ENCODE measurements around the gene MYMX.

MYMX gene

DNA sequence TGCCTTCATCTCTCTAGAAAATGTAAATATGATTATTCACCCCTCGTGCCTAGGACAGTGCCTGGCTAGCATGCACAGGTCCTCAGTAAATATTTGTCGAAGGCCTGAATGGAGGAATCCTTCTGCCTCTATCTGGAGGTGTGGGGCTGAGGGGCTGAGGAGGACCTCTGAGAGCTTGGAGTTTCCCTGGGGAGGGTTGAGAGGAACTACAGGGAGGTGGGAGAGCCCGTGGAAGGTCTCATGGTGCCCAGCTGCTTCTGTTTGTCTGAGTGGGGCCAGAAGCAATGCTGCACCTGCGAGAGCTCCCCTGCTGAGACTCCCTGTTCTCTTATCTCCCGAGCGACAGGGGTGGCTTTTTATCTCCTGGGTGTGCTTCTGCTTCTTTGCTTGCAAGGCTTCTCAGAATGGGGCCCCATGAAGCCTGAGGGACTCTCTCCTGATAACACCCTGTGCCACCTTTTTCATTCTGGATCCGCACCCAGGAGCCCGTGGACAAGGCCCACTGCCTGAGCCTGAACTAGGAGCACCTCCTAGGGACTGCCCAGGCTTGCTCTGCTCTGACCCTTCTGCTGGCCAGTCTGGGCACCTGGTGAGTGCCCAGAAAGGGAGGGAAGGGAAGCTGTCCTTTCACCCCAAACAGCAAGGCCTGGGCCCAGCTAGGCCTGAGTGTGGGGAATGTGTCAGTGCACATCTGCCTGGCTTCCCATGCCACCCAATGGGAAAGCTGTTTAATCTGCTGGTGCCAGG lies 9.0 kb downstream of the MYMX start (continued):
- no peak for TF ChIP-seq CSRNP3 (CRISPR knock-in tag; IDR thresholded peaks at IDR 0.05)
- TF ChIP-seq ZNF8 (CRISPR knock-in tag; IDR thresholded peaks at IDR 0.05), result no peak
- no peak for TF ChIP-seq ZNF565 (CRISPR knock-in tag; conservative IDR thresholded peaks at IDR 0.05; ENCODE audit: low read depth)
- TF ChIP-seq ESRRG (CRISPR knock-in tag; IDR thresholded peaks at IDR 0.05), result no peak
- TF ChIP-seq PATZ1 (CRISPR knock-in tag; IDR thresholded peaks at IDR 0.05; ENCODE audit: borderline replicate concordance), result no peak
- no peak for TF ChIP-seq TOX (CRISPR knock-in tag; IDR thresholded peaks at IDR 0.05; ENCODE audit: borderline replicate concordance)

- no peak for TF ChIP-seq TCF4 (CRISPR knock-in tag; IDR thresholded peaks at IDR 0.05; ENCODE audit: borderline replicate concordance)
- no peak for TF ChIP-seq ZNF565 (CRISPR knock-in tag; conservative IDR thresholded peaks at IDR 0.05; ENCODE audit: low read depth)
- no peak for TF ChIP-seq CSDC2 (CRISPR knock-in tag; IDR thresholded peaks at IDR 0.05)
- no peak for TF ChIP-seq TOX (CRISPR knock-in tag; IDR thresholded peaks at IDR 0.05; ENCODE audit: borderline replicate concordance)
- TF ChIP-seq ZFP3 (CRISPR knock-in tag; IDR thresholded peaks at IDR 0.05), result no peak
- no peak for TF ChIP-seq PATZ1 (CRISPR knock-in tag; IDR thresholded peaks at IDR 0.05; ENCODE audit: borderline replicate concordance)
- TF ChIP-seq ESRRG (CRISPR knock-in tag; IDR thresholded peaks at IDR 0.05), result no peak
- TF ChIP-seq ISL1 (CRISPR knock-in tag; IDR thresholded peaks at IDR 0.05), result no peak
- TF ChIP-seq CSRNP3 (CRISPR knock-in tag; IDR thresholded peaks at IDR 0.05), result no peak
- TF ChIP-seq GLIS3 (CRISPR knock-in tag; IDR thresholded peaks at IDR 0.05), result no peak
- no peak for TF ChIP-seq ZC3H10 (CRISPR knock-in tag; IDR thresholded peaks at IDR 0.05)
- no peak for TF ChIP-seq ZFP30 (CRISPR knock-in tag; IDR thresholded peaks at IDR 0.05)
- no peak for ATAC-seq
Measured at GRCh38 chr6:44226368-44227147, 9.8 kb downstream of the MYMX start.

DNA sequence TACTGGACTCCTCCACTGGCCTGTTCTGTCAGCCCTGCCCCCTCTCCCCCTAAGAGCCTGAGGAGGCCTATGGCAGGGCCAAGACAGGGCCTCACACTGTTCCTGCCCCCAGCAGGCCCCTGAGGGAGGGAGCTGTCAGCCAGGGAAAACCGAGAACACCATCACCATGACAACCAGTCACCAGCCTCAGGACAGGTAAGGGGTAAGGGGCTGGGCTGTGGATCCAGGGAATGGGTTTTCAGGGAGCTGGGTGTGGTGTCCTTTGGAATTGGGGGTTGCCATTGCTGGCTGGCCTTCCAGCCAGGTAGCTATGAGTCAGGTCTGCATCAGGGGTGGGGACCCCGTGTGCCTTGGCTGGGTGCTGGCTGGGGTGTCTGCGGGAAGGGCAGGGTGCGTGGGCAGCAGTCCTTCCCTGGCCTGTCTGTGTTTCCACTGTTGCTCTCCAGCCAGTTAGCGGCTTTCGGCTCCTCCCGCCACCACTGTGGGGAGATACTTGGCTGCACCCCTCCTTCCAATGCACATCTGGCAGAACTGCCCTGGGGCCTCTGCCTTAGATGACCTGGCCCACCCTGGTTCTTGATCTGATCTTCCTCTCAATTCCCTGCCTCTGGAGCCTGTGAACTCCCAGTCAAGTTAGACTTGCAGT lies 10.5 kb downstream of the MYMX start:
- ATAC-seq, result no peak
- TF ChIP-seq GLIS3 (CRISPR knock-in tag; IDR thresholded peaks at IDR 0.05) (no peak), ZNF70 (CRISPR knock-in tag; IDR thresholded peaks at IDR 0.05) (no peak), PATZ1 (CRISPR knock-in tag; IDR thresholded peaks at IDR 0.05; ENCODE audit: borderline replicate concordance) (no peak)
- TF ChIP-seq, protein P1, sequence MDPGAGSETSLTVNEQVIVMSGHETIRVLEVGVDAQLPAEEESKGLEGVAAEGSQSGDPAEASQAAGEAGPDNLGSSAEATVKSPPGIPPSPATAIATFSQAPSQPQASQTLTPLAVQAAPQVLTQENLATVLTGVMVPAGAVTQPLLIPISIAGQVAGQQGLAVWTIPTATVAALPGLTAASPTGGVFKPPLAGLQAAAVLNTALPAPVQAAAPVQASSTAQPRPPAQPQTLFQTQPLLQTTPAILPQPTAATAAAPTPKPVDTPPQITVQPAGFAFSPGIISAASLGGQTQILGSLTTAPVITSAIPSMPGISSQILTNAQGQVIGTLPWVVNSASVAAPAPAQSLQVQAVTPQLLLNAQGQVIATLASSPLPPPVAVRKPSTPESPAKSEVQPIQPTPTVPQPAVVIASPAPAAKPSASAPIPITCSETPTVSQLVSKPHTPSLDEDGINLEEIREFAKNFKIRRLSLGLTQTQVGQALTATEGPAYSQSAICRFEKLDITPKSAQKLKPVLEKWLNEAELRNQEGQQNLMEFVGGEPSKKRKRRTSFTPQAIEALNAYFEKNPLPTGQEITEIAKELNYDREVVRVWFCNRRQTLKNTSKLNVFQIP (CRISPR knock-in tag; IDR thresholded peaks at IDR 0.05; ENCODE audit: borderline replicate concordance, low read depth), result no peak
